HG02885 (cell line): Measurements from ENCODE around the gene PRPSAP2.
A peak's percentile ranks its signal among the peaks of the same experiment; 100 is the strongest.
"Not testable (repeated sequence)": the region's sequence is repeated elsewhere in the genome, so short reads cannot be mapped to it uniquely, and the experiment has no call there.

Experiments used
- ATAC-seq: cut with Tn5 transposase; IDR thresholded peaks from one replicate; pipeline ENCODE4 v1.9.1; 2021; ENCODE audit warnings: mild to moderate bottlenecking; ENCODE audit not compliant: unreplicated experiment, poor library complexity

The PRPSAP2 gene, protein sequence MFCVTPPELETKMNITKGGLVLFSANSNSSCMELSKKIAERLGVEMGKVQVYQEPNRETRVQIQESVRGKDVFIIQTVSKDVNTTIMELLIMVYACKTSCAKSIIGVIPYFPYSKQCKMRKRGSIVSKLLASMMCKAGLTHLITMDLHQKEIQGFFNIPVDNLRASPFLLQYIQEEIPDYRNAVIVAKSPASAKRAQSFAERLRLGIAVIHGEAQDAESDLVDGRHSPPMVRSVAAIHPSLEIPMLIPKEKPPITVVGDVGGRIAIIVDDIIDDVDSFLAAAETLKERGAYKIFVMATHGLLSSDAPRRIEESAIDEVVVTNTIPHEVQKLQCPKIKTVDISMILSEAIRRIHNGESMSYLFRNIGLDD

GRCh38 chr17:18857864-18858566 lies at the start of gene PRPSAP2:
Gene PRPSAP2 (plus strand): TSS chr17:18858131. CDS start chr17:18865834, 7,703 bp downstream.
- peak; percentile 57 for ATAC-seq

DNA sequence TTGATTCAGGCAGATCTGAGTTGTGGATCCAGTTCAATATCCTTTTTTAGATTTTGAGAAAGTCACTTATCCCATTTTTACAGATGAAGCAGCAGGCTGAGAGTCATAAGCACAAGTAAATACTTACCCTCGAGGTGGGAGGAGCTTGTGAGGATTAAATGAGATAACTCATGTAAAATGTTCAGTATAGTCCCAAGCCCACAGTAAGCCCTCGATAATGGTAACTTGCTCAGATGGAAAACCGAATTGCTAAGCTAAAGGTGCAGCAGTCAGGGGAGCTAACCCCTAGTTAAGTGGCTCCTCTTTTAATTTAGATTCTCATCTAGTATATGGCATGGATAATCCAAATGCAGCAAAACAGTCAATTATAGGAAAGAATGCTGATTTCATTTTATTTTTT lies 42.0 kb upstream of the PRPSAP2 start:
- ATAC-seq: not testable (repeated sequence)

GRCh38 chr17:18816489-18817371 lies 41.2 kb upstream of the PRPSAP2 start:
- not testable (repeated sequence) for ATAC-seq

DNA sequence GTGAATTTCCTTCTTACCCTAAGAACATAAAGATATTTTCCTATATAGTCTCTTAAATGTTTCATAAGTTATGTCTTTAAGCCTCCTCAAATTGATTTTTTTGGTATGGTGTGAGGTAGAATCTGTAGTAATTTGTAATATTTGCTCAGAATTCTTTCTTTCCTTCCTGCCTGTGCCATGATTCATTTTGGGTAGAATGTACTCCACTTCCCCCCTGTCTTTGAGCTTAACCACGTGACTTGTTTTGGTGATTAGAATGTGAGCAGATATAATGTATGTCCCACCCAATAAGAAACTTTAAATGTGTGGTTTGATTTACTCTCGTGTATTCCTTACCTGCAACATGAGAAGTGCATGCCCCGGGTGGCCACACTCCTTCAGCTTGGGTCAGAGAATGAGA lies 36.5 kb upstream of the PRPSAP2 start:
- ATAC-seq: not testable (repeated sequence)

GRCh38 chr17:18827613-18828012 lies 30.3 kb upstream of the PRPSAP2 start:
- ATAC-seq: not testable (repeated sequence)

DNA sequence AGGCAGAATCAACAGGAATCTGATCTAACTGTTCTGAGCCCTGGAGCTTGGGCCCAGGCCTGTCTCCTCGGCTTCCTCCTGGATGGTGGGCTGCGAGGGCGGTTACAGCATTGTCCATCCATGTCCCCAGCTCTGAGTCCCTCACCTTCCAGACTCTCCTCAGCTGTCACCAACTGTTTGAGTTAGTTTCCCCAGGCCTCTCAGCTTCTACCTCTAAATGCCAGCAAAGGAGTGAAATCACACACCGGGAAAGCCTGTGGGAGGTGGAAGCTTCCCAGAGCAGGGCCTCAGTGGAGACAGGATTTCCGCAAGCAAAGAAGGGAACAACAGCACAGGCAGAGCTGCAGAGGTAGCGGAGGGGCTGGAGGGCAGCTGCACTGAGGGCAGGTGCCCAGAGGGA lies 9.4 kb upstream of the PRPSAP2 start:
- ATAC-seq: no peak

GRCh38 chr17:18850679-18851078 lies 7.3 kb upstream of the PRPSAP2 start:
- ATAC-seq: no peak

GRCh38 chr17:18851201-18851600 lies 6.7 kb upstream of the PRPSAP2 start:
- no peak for ATAC-seq

DNA sequence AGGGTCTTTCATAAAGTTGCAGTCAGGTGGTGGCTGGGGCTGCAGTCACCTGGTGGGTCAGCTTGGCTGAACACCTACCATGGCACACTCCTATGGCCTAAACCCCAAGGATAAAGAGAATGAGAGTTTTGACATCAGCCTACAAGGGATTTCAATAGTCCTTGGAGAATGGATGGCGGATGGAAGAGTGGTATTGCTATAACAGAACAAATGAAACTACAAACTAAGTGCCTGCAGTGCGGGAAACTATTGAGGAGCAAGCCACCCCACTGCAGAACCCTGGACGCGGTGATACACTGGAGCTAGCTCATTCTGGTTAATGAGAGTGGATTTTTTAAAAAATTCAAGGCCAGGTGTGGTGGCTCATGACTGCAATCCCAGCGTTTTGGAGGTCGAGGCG lies 3.0 kb upstream of the PRPSAP2 start:
- no peak for ATAC-seq

DNA sequence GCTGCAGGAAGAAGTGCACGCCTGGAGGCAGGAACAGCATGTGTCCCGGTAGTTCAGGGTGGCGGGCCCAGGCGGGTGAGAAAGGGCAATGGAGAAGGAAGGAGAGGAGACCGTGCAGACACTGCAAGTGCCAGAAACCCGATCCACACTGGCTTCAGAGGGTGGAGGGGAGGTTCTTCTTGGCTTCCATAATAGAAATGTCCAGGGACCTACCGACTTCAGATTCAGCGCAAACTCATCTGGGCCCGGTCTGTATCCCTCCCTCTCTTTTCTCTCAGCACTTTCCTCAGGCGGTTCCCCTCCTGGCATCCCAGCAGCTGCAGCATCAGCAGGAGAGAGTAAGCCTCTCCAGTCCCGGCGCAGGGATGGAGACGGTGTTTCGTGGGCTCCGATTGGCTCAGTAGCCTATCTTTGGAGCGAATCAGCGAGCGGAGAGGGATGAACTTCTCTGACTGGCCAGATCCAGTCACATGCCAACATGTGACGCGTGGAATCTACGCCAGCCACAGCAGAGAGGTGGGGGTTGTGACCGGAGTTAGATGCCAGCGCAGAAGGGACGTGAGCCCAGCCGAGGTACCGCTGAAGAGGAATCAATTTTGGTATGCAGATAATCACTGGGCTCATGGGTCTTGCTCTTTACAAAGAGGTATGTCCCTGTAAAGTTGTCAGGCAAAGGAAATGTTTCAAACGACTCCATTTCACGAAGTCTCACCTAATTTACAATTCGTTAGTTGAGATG lies 1.9 kb upstream of the PRPSAP2 start:
- ATAC-seq: peak; percentile 74

GRCh38 chr17:18856570-18856915 lies 1.4 kb upstream of the PRPSAP2 start:
- no peak for ATAC-seq

- no peak for ATAC-seq
These were observed 775 bp downstream of the PRPSAP2 start for GRCh38 chr17:18858567-18859245.

DNA sequence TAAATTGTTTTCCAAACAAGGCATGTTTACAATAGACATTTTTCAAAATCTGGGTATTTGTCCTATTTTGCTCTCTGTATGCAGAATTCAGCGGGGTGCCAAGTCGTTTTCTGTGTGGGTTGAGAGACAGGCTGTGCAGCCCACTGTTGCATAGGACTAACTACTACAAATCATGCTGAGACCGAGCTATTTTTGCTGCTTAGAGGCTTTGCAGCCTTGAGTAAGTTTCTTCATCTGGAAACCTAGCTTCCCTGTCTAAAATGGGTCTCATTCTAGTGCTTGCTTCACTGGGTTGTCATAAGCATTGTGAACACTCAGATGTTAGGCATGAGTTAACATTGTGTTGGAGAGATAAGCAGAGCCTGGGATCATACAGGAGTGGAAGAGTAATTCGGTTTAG lies 1.3 kb downstream of the PRPSAP2 start:
- ATAC-seq: no peak

DNA sequence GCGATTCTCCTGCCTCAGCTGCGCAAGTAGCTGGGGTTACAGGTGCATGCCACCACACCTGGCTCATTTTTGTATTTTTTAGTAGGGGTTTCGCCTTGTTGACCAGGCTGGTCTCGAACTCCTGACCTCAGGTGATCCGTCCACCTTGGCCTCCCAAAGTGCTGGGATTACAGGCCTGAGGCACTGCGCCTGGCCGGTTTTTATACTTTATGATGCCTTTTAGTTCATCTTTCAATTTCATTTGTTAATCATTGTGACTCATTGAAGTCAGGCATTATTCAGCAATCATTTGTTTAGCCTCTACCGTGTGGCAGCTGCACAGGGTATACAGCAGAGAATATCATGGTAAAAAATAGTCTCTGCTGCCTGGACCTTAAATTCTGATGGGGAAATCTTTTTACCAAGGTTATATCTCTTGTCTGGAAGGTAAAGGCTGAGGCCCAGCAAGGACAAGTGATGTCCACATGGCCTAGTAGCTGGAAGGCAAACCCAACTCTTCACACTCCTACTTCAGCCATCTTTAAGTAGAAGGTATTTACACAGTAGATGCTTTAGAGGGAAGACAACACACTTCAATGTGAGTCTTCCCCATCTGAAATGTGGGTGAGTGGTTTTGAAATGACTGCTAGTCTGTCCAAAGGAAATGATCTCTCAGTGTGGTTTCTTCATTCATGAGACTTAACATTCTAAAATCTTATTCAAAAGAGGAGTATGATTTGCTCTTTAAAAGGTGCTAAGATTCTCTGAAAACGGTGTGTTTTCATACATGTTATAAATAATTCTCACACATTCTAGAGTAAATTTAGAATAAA lies 2.4 kb downstream of the PRPSAP2 start:
- ATAC-seq: peak; percentile 34

- no peak for ATAC-seq
These were observed 4.1 kb downstream of the PRPSAP2 start for GRCh38 chr17:18862011-18862410.

DNA sequence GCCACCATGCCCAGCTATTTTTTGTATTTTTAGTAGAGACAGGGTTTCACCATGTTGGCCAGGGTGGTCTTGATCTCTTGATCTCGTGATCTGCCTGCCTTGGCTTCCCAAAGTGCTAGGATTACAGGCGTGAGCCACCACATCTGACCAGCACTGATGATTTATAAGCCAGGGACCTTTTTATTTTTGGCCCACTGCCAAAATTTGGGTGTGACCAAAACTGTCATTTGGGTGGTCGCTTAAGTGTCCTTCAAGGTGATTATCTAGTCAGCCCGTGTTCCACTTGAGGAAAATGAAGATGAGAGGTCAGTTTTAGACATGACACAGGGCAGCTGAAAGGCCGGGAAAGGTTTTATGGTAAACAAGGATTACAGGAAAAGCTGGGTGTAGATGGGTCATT lies 7.1 kb downstream of the PRPSAP2 start:
- not testable (repeated sequence) for ATAC-seq

DNA sequence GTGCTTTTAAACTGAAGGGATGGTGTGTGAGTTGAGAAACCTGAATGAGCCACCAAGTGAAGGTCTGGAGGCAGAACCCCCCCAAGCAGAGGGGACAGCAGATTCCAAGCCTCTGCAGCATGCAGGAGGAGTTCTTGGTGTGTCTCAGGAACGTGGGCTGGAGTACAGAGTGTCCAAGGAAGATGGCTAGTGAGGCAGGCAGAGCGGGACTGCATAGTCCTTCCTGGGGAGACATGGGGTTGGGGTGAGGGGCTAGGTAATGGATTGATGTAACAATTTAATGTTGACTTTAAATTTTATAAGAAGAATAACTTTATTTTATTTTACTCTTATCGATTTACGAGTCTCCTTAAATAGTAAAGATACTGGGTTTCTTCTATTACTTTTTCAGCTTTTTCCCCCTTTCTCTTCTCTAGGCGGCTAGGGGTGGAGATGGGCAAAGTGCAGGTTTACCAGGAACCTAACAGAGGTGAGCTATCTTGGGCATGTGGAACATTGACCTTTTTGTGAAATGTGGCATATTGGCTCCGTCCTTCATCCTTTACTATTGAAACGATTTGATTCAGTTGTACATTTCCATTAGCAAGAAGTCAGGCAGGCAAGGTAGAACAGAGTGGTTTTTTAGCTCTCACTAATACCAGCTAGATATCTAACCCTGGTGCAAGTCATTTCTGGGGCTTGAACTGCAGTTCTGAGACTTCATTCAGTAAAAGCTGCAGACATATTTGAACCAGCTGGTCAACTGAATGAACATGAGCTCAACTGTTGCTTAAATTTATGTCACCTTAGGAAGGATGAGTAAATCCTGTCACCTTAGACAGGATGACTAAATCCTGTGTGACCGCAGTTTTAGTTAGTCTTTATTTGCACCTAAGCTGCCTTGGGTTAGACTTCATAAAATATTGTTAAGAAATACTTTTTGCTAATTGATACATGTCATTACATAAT lies 9.2 kb downstream of the PRPSAP2 start:
- ATAC-seq: no peak
